HEK293T (cell line): ENCODE measurements around the gene BTN1A1.
"Not testable (repeated sequence)": the region's sequence is repeated elsewhere in the genome, so short reads cannot be mapped to it uniquely, and the experiment has no call there.

Experiments used
- CTCF ChIA-PET: fragments of 350-600 bp; formaldehyde crosslinking; extraction: SDS; loops from one replicate; lab custom pipeline; 2021; ENCODE audit warnings: antibody characterized with exemption, inconsistent platforms; lab: Yijun Ruan, JAX
- POLR2A ChIA-PET: fragments of 350-600 bp; formaldehyde crosslinking; extraction: SDS; loops from one replicate; lab custom pipeline; 2020; ENCODE audit warnings: antibody characterized with exemption, inconsistent platforms; lab: Yijun Ruan, JAX
- DNase-seq: peaks from one replicate; pipeline ENCODE4 v3.0.0; 2012; ENCODE audit warnings: mixed read lengths; ENCODE audit errors: extremely low spot score
- ARNT ChIP-seq: fragments of 450-650 bp; IDR thresholded peaks from 2 replicates; pipeline ENCODE4 v1.6.1; 2017; ENCODE audit warnings: mild to moderate bottlenecking
- BHLHE40 ChIP-seq: fragments of 450-650 bp; IDR thresholded peaks from 2 replicates; pipeline ENCODE4 v1.6.1; 2016; ENCODE audit warnings: mild to moderate bottlenecking, moderate library complexity, borderline replicate concordance
- CTBP1 ChIP-seq: fragments of 450-650 bp; IDR thresholded peaks from 2 replicates; pipeline ENCODE4 v1.6.1; 2016; ENCODE audit warnings: borderline replicate concordance
- ELF4 ChIP-seq: fragments of 450-650 bp; IDR thresholded peaks from 2 replicates; pipeline ENCODE4 v1.6.1; 2017; ENCODE audit warnings: antibody characterized with exemption
- FOXA1 ChIP-seq: fragments of 450-650 bp; IDR thresholded peaks from 2 replicates; pipeline ENCODE4 v1.6.1; 2016; ENCODE audit warnings: mild to moderate bottlenecking
- FOXK2 ChIP-seq: fragments of 450-650 bp; IDR thresholded peaks from 2 replicates; pipeline ENCODE4 v1.6.1; 2016; ENCODE audit warnings: mild to moderate bottlenecking
- FOXM1 ChIP-seq: fragments of 450-650 bp; IDR thresholded peaks from 2 replicates; pipeline ENCODE4 v1.6.1; 2017; ENCODE audit warnings: mild to moderate bottlenecking, borderline replicate concordance
- HDGF ChIP-seq: fragments of 450-650 bp; IDR thresholded peaks from 2 replicates; pipeline ENCODE4 v1.6.1; 2017; ENCODE audit warnings: antibody characterized with exemption, borderline replicate concordance
- L3MBTL2 ChIP-seq: fragments of 450-650 bp; conservative IDR thresholded peaks from 2 replicates; pipeline ENCODE4 v1.6.1; 2016; ENCODE audit warnings: mild to moderate bottlenecking
- LEF1 ChIP-seq: fragments of 450-650 bp; IDR thresholded peaks from 2 replicates; pipeline ENCODE4 v1.6.1; 2017; ENCODE audit warnings: mild to moderate bottlenecking, borderline replicate concordance
- NFRKB ChIP-seq: fragments of 450-650 bp; IDR thresholded peaks from 2 replicates; pipeline ENCODE4 v1.6.1; 2016; ENCODE audit warnings: mild to moderate bottlenecking, moderate library complexity
- SP1 ChIP-seq: fragments of 450-650 bp; IDR thresholded peaks from 2 replicates; pipeline ENCODE4 v1.6.1; 2017
- SUZ12 ChIP-seq: fragments of 450-650 bp; IDR thresholded peaks from 2 replicates; pipeline ENCODE4 v1.6.1; 2016; ENCODE audit warnings: mild to moderate bottlenecking
- TARDBP ChIP-seq: fragments of 450-650 bp; IDR thresholded peaks from 2 replicates; pipeline ENCODE4 v1.6.1; 2016
- ZNF384 ChIP-seq: fragments of 450-650 bp; IDR thresholded peaks from 2 replicates; pipeline ENCODE4 v1.6.1; 2016
- TF ChIP-seq, protein P1 (sequence below): fragments of 450-650 bp; IDR thresholded peaks from 2 replicates; pipeline ENCODE4 v1.6.1; 2016

The BTN1A1 gene

DNA sequence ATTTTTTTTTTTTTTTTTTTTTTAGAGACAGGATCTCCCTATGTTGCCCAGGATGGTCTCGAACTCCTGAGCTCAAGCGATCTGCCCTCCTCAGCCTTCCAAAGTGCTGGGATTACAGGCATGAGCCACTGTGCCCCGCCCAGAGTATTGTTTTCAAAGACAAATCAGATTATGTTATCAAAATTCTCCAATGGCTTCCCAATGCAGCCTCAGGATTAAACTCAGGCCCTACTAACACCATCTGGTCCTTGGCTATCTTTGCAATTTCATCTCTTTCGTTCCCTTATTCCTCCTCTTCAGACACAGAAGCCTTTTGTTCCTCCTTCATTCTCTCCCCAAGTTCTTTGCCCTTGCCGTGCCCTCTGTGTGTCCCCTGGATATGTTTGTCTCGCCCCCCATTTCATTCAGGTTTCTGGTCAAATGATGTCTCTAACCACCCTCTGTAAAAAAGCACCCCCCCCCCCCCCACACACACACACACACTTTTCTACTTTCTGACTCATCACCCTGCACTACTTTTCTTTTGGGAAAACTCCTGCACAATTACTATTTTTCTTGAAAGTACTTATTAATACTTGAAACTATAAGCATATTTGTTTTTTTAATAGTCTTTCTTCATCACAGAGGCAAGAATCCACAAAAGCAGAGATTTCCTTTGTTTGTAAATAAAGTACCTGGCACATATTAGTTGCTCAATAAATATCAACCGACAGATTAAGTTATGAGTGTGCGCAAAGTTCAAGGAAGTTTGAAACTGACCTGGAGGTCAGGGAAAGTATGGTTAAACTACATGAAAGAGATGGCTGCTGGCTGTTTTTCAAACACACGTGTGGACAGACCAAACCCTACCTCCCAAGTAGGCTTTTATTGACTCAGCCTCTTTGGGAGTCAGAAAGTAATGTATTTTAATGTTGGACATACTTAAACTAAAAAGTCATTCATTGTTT is 16.7 kb downstream of the BTN1A1 start:
- POLR2A ChIA-PET: no interaction called here
- TF ChIP-seq ARNT: no peak
- no peak for TF ChIP-seq BHLHE40
- no peak for TF ChIP-seq L3MBTL2
- TF ChIP-seq, protein P1, sequence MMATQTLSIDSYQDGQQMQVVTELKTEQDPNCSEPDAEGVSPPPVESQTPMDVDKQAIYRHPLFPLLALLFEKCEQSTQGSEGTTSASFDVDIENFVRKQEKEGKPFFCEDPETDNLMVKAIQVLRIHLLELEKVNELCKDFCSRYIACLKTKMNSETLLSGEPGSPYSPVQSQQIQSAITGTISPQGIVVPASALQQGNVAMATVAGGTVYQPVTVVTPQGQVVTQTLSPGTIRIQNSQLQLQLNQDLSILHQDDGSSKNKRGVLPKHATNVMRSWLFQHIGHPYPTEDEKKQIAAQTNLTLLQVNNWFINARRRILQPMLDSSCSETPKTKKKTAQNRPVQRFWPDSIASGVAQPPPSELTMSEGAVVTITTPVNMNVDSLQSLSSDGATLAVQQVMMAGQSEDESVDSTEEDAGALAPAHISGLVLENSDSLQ: no peak
- TF ChIP-seq ELF4: no peak
- TF ChIP-seq CTBP1: no peak
- TF ChIP-seq NFRKB: no peak
- no peak for TF ChIP-seq FOXK2
- TF ChIP-seq LEF1: no peak
- no peak for TF ChIP-seq ZNF384
- TF ChIP-seq FOXM1: no peak
- no peak for TF ChIP-seq FOXA1
- no peak for TF ChIP-seq HDGF
- TF ChIP-seq SUZ12: no peak
- no peak for TF ChIP-seq TARDBP
- no peak for TF ChIP-seq SP1
- CTCF ChIA-PET: no interaction called here
- no peak for DNase-seq

DNA sequence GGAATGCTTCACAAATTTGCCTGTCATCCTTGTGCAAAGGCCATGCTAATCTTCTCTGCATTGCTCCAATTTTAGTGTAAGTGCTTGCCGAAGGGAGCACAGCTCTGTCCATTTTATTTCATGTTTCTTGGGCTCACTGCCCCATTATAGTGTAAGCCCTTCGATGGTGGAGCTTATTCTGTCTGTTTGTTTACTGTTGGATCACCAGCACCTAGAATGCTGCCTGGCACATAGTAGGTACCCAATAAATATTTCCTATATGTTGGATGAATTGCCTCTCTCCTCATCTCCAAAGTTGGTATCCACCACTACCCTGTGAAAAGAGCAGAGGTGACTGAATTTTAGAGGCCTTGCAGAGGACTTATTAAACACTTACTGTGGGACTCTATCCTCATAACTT is 19.3 kb downstream of the BTN1A1 start:
- DNase-seq: no peak
- TF ChIP-seq FOXA1 (no peak), L3MBTL2 (no peak), NFRKB (no peak), SUZ12 (no peak), FOXK2 (no peak), LEF1 (no peak), ELF4 (no peak), CTBP1 (no peak), SP1 (no peak), HDGF (no peak), TARDBP (no peak), ZNF384 (no peak), FOXM1 (no peak)
- TF ChIP-seq, protein P1: no peak
- ChIA-PET CTCF (no interaction called here), POLR2A (interaction anchor here (1.3 to 1.4 kb wide), 2 partner anchors 14 to 19 kb away, joined by 3 to 5 read pairs; partner anchors contain the start of gene HMGN4)

DNA sequence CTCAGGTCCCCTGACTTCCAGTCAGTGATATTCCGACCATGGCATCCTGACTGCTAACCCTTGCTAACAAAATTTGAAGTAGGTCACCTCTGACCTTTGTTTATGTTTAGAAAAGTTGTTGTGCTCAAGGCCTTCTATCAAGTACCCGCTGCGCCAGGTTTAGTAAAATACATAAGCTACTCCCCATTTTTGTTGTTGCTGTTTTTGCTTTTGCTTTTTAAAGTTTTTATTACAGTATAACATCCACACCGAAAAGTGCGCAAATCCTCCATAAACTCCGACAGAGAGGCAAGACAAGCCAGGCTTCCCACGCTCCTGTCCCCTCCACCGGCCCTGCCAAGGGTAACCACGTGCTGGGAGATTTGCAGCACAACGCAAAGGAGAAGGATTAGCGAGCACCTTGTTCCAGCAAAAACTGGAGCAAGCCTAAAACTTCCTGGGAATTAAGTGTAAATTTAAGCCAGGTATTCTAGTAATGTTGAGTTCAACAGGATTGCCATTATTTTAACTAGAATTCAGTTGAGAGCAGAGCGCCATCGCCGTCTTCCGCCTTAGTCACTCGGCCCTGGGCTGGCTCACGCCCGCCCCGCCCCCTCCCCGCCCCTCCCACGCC is 20.2 kb downstream of the BTN1A1 start:
- ChIA-PET POLR2A (interaction anchor here (0.6 kb wide), 1 partner anchor 48 kb away, joined by 6 read pairs; no protein-coding TSS in a partner anchor), CTCF (no interaction called here)
- peak; percentile 55 for DNase-seq
- no peak for TF ChIP-seq FOXK2
- no peak for TF ChIP-seq FOXM1
- no peak for TF ChIP-seq SUZ12
- no peak for TF ChIP-seq TARDBP
- TF ChIP-seq, protein P1: 0 out of 2 replicates have a peak, but pooled peaks have one; percentile 4
- peak; percentile 97 for TF ChIP-seq L3MBTL2
- TF ChIP-seq ELF4: peak; percentile 25; the same call in 1 of the 2 replicates
- no peak for TF ChIP-seq HDGF

DNA sequence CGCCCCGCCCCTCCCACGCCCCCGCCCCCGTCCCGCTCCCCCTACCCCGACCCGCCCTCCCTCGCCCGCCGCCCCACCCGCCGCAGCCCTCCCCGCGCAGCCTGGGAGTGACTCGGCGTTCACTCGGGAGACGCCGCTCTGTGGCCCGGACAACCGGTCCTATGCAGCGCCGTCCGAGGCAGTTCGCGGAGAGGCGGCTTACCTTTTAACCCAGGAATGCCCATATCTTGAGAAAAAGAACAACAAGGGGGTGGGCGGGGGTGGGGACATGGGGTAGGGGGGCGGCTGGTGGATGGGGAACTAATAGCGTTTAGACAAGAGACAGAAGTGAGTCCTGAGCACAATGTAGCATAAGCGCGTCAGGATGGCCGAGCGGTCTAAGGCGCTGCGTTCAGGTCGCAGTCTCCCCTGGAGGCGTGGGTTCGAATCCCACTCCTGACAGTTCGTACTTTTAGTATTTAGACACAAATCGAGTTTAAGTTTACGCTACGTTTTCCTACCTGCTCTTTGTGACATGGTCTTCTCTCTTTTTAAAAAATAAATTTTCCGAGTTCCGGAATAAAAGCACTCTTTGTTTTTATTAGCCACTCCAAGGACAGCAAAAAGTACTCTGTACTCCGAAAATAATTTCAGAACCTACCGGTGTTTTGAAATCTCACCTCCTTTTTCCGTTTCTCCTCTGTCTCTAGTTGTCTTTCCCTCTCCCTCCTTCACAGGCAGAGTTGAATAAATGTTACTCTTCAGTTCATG is 20.9 kb downstream of the BTN1A1 start:
- peak; percentile 44; the same call in 1 of the 2 replicates for TF ChIP-seq FOXM1
- 0 out of 2 replicates have a peak, but pooled peaks have one; percentile 9 for TF ChIP-seq ARNT
- TF ChIP-seq HDGF: no peak
- CTCF ChIA-PET: no interaction called here
- peak; percentile 90 for DNase-seq
- POLR2A ChIA-PET: interaction anchor here (0.6 to 2.2 kb wide), 5 partner anchors 16 to 270 kb away, joined by 3 to 22 read pairs (median 4); partner anchors contain the start of gene HMGN4

DNA sequence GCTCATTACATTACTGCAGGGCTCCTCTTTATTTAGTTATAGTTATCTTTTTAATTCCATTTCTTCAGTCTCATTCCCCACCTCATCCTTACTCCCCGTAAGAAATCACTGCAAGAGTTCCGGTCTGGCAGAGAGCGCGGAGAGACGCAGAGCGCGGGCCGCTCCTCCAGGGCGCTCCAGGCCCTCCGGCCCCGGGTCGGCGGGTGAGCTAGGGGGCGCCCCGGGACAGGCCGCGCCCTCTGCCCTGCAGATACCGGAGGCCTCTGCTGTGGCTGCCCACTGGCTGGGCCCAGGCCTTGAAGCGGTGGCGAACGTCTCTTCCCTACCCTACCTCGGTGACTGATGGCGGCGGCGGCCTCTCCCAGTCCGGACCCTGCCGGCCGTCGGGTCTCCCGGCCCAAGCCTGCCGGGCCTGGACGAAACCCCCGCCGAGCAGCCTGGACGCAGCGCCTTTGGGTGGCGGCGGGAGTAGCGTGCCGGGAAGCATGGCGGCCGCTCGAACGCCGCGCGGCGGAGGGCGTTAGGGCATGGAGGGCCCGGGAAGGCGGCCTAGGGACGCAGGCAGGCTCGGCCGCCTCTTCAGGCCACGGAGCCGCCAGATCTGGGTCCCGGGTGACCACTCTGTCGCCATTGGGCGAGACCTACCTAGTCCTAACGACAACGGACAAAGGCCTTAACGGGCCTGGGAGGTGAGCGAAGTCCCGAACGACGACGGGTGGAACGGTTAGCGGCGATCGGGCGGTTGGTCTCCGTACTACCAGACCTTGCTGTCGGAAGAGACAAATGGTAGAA is 21.7 kb downstream of the BTN1A1 start:
- POLR2A ChIA-PET: interaction anchor here (1.0 to 2.2 kb wide), 6 partner anchors 9 to 271 kb away, joined by 3 to 22 read pairs (median 4); partner anchors contain the start of gene HMGN4
- TF ChIP-seq L3MBTL2 (peak; percentile 88), NFRKB (peak; percentile 38; the same call in 1 of the 2 replicates), FOXA1 (no peak)
- CTCF ChIA-PET: no interaction called here
- DNase-seq: peak; percentile 41

DNA sequence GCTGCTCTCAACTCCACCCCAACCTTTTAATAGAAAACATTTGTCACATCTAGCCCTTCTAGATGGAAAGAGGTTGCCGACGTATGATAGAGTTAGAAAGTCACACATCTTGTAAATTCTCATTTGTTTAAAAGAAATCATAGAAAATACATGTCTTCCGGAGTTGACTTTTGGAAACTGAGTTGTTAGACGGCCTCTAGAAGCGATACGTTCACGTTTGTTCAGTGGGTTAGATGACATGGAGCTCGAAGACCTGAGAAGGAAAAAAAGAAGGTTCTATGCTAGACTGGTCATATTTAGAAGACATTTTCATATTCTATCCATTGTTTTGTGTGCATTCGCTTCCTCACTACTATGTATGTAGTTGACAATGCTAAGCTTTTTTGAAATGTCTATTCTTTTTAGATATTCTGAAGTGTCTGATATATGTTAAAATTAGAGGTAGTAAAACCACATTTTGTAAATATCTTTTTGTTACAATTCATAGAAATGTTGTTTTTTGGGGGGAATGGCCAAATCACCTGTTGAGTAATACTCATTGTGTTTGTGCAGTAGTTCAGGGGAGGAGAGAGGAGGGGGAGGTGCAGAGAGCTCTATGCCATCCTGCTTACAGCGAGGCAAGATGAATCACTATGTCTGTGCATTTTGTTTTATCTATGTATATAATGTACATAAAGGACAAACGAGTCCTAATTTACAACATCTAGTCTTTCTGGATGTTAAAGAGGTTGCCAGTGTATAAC is 22.6 kb downstream of the BTN1A1 start:
- CTCF ChIA-PET, DNase-seq: not testable (repeated sequence)
- POLR2A ChIA-PET: interaction anchor here (0.7 to 2.2 kb wide), 8 partner anchors 8 to 493 kb away, joined by 3 to 22 read pairs (median 4); partner anchors contain the start of gene HMGN4

DNA sequence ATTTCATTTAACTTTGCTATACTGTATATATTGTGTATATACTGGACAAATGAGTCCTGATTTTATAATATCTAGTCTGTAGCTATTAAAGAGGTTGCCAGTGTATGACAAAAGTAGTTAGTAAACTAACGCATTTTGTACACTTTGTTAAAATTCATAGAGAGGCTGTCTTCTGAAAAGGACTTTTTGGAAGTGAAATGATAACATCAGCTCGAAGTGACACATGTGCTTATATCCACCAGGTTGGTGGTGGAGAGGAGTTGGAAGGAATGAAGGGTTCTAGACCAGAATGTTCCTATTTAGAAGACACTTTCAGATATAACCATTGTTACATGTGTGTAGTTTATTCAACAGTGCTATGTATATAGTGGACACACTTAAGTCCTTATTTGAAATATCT is 24.2 kb downstream of the BTN1A1 start:
- POLR2A ChIA-PET, DNase-seq: not testable (repeated sequence)
- CTCF ChIA-PET: interaction anchor here (1.0 kb wide), 1 partner anchor 13 kb away, joined by 4 read pairs; no protein-coding TSS in a partner anchor
